Esophagus squamous epithelium (tissue), 4 donors: ENCODE results near the gene SMAP2.
A peak's percentile ranks its signal among the peaks of the same experiment; 100 is the strongest.

Experiments
- POLR2A ChIP-seq, 4 donors: fragments of 450-650 bp; IDR thresholded peaks; one replicate each; pipeline ENCODE4 v1.6.1; 2017; ENCODE audit warnings: antibody characterized with exemption in 4 of 4, mild to moderate bottlenecking in 4 of 4, moderate library complexity in 3 of 4
- TF ChIP-seq, protein P1 (sequence below), 6 experiments: fragments of 450-650 bp in 4 of 6; fragments of 200-600 bp in 2 of 6; sonication (generic) in 2 of 6; IDR thresholded peaks; one replicate each; pipeline ENCODE4 v1.5.1; 2016 to 2019; ENCODE audit warnings: antibody characterized with exemption in 6 of 6, mild to moderate bottlenecking in 4 of 6, moderate library complexity in 4 of 6

DNA sequence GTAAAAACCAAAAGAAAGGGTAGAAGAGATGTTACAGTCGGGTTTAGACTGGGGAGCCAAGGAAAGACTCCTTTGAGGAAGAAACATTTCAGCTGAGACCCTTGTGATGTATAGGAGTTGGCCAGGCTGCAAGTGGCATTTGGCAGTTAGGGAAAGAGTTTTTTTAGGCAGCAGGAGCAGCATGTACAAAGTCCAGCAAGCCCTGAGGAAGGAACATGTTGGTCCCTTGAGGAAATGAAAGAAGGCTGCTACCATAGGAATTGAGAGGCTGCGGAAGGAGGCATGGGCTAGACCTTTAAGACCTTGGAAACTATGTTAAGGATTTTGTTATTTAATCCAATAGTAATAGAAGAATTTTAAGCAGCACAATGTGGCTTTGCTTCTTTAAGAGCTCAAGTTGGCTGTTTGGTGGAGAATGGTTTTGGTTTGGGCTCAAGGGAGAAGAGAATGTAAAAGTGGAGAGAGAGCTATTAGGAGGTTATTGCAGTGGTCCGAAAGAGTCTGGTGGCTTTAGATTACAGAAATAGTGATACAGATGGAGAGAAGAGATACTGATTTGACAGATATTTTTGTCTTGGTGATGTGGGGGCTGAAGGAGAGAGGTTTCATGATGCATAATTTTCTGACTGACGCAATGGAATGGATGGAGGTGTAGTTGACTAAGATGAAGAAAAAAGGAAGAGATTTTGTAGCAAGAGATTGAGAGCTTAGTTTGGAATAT, 26.6 kb downstream of the SMAP2 start:
- peak in 1 of 4 donors; percentile 22 for TF ChIP-seq POLR2A (IDR thresholded peaks at IDR 0.05)
- TF ChIP-seq, protein P1, sequence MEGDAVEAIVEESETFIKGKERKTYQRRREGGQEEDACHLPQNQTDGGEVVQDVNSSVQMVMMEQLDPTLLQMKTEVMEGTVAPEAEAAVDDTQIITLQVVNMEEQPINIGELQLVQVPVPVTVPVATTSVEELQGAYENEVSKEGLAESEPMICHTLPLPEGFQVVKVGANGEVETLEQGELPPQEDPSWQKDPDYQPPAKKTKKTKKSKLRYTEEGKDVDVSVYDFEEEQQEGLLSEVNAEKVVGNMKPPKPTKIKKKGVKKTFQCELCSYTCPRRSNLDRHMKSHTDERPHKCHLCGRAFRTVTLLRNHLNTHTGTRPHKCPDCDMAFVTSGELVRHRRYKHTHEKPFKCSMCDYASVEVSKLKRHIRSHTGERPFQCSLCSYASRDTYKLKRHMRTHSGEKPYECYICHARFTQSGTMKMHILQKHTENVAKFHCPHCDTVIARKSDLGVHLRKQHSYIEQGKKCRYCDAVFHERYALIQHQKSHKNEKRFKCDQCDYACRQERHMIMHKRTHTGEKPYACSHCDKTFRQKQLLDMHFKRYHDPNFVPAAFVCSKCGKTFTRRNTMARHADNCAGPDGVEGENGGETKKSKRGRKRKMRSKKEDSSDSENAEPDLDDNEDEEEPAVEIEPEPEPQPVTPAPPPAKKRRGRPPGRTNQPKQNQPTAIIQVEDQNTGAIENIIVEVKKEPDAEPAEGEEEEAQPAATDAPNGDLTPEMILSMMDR (IDR thresholded peaks at IDR 0.05): no peak
